Adrenal gland (tissue), 5 donors: ENCODE data around the gene PRDM15.

Source experiments
- POLR2A ChIP-seq, 2 donors: fragments of 450-650 bp; IDR thresholded peaks; one replicate each; pipeline ENCODE4 v1.6.1; 2017; ENCODE audit warnings: antibody characterized with exemption in 2 of 2, mild to moderate bottlenecking in 2 of 2, moderate library complexity in 1 of 2
- TF ChIP-seq, protein P1 (sequence below), 6 experiments: fragments of 450-650 bp in 4 of 6; fragments of 200-600 bp in 2 of 6; sonication (generic) in 1 of 6; IDR thresholded peaks; 1 replicate in 5 of 6; 2 replicates in 1 of 6; pipeline versions ENCODE4 v1.5.1 to v1.8.0; 2016 to 2021; ENCODE audit warnings: antibody characterized with exemption in 6 of 6, mild to moderate bottlenecking in 2 of 6, moderate library complexity in 1 of 6
- donor health status: DM: no; HTN: no; CAD: no.

DNA sequence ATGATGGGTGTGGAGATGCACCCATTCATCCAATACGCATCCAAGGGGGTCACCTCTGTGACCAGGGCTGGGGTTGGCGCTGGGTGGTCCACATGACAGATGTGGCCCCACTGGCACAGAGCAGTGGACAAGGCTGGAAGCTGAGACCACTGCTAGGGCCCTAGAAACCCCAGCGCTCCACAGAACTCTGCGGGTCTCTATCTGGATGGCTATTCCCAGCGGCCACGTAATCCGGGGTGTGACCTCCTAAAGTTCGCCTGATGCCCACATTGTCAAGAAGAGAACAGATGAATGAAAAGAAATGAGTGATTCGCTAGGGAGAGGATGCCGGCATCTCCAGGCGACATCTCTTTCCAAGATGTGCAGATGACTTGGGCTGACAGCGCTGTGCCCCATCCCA, 55.2 kb downstream of the PRDM15 start:
- TF ChIP-seq, protein P1, sequence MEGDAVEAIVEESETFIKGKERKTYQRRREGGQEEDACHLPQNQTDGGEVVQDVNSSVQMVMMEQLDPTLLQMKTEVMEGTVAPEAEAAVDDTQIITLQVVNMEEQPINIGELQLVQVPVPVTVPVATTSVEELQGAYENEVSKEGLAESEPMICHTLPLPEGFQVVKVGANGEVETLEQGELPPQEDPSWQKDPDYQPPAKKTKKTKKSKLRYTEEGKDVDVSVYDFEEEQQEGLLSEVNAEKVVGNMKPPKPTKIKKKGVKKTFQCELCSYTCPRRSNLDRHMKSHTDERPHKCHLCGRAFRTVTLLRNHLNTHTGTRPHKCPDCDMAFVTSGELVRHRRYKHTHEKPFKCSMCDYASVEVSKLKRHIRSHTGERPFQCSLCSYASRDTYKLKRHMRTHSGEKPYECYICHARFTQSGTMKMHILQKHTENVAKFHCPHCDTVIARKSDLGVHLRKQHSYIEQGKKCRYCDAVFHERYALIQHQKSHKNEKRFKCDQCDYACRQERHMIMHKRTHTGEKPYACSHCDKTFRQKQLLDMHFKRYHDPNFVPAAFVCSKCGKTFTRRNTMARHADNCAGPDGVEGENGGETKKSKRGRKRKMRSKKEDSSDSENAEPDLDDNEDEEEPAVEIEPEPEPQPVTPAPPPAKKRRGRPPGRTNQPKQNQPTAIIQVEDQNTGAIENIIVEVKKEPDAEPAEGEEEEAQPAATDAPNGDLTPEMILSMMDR (IDR thresholded peaks at IDR 0.05), result no peak
- no peak for TF ChIP-seq POLR2A (IDR thresholded peaks at IDR 0.05)
